Pancreas (tissue), 10 donors: ENCODE data around the gene MGME1. TPM values are rescaled to one million over a fixed set of nuclear protein-coding genes. Genes with fewer than 3 reads are reported as not detected.
"Not testable (repeated sequence)": the region's sequence is repeated elsewhere in the genome, so short reads cannot be mapped to it uniquely, and the experiment has no call there.

ENCODE experiments used
- ATAC-seq, 4 donors: fragments of 200-7000 bp; cut with Tn5 transposase; one replicate each; pipeline versions ENCODE4 v1.8.0 to v1.9.1; 2020; ENCODE audit warnings: mild to moderate bottlenecking in 4 of 4, moderate library complexity in 4 of 4
- DNase-seq, 6 donors: peaks; one replicate each; pipeline ENCODE4 v3.0.0-alpha.2; 2020
- FAIRE-seq: peaks from 2 replicates; lab custom pipeline; 2012; peaks lifted over from hg19 to GRCh38; lab: Jason Lieb, UNC
- H3K27ac ChIP-seq, 4 donors: fragments of 200-600 bp; sonication (generic); 1 replicate in 3 of 4; 2 replicates in 1 of 4; pipeline versions ENCODE4 v1.5.0 to v1.8.0; 2020
- H3K27me3 ChIP-seq, 4 donors: fragments of 200-600 bp; one replicate each; pipeline ENCODE4 v1.8.0; 2021
- H3K36me3 ChIP-seq, 3 donors: fragments of 200-600 bp; sonication (generic) in 1 of 3; one replicate each; pipeline versions ENCODE4 v1.5.0 to v1.8.0; 2020 to 2021
- H3K4me1 ChIP-seq, 3 donors: fragments of 200-600 bp; one replicate each; pipeline ENCODE4 v1.8.0; 2021
- H3K4me3 ChIP-seq, 4 donors: fragments of 200-600 bp; sonication (generic) in 2 of 4; one replicate each; pipeline versions ENCODE4 v1.5.0 to v1.8.0; 2020 to 2021
- H3K9me3 ChIP-seq, 4 donors: fragments of 200-600 bp; one replicate each; pipeline ENCODE4 v1.8.0; 2021
- CTCF ChIP-seq, 4 donors: fragments of 200-600 bp; sonication (generic) in 3 of 4; IDR thresholded peaks; one replicate each; pipeline versions ENCODE4 v1.5.0 to v1.8.0; 2021; ENCODE audit warnings: antibody characterized with exemption in 4 of 4
- WGBS, 2 donors: extraction: QIAGEN DNeasy Blood & Tissue Kit; methylation state at CpG; one replicate each; pipeline ENCODE4 v1.1.7; 2013; 5-methylcytosine and 5-hydroxymethylcytosine counted together
- intact Hi-C, 3 donors: fragments of 100-400 bp; cut with DNase I; formaldehyde crosslinking; loops; one replicate each; pipeline versions ENCODE4 v1.11.1 to v1.14.2; 2022
- polyA plus RNA-seq, 2 donors: library from polyadenylated mRNA; stranded (reverse); fragments of 200-250 nt; gene quantifications; one replicate each; pipeline ENCODE4 v1.2.3, GENCODE V29; 2013
- total RNA-seq, 6 donors: library from RNA; stranded (reverse); fragmentation: NEBNext Ultra II Directional in 4 of 6; extraction: Animal tissue kit (Norgen Biotek cat#: 25700) in 4 of 6; gene quantifications; one replicate each; pipeline versions ENCODE4 v1.2.1 to v1.2.4, GENCODE V29; 2021 to 2023
- donor health status: healthy with polysubstance abuse.
- donor health status: DM: no; HTN: no; CAD: no; lungs with moderate emphysema.
- donor health status: DM: no; HTN: no; CAD: no.
- donor health status: control.
- donor health status: control.
- donor health status: Bipolar disorder and iron deficiency.
- donor health status: DM: yes; HTN: yes; CAD: no.
- donor health status: DM: no; HTN: no; CAD: no.
- donor health status: DM: no; HTN: no; CAD: no.
- donor health status: DM: yes; HTN: yes; CAD: no.

Gene MGME1
- total and polyA plus RNA-seq, 8 donors, result 4.0 to 7.6 (median 6.4) TPM

DNA sequence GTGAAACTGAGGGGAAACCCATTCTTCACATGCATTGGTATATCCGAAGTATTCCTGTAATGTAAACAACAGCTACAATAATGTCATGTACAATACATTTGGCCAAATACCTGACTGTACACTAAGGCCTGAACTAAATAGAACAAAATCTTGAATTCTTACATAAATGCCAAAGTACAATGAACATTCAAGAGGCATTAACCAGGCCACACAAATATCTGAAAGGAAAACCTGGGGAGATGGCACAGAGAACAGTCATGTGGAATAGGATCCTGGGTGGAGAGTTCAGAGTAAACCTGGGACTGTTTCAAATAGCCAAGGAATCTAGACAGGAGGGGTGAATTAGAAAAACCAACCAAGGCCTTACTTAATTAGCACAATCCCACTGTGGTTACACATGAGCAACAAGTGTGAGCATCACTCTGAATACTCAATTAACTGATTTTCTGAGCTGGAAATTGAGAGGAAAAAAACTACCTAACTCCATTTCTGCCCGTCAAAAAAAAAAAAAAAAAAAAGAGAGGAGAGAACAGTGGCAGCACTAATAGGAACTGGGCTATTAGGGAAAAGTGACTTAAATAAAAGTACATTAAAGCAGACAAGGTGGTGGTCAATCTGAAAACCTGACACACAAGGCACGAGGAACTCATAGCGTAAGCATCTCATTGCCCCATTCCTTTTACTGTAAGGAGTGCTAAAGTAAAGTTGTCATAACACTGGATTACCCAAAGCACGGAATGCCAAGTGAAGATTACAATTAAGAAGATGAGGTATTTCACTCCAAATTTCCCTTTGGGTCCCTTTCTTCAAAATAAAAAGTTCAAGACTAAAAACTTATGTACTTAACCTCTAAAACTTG, 11.1 kb upstream of the MGME1 start:
- Histone ChIP-seq H3K4me1 (peaks cover 24 to 39% (median 36%) of the 10 kb centered on the region in 3 donors), H3K27me3 (no peaks in the 10 kb centered on the region), H3K4me3 (no peak overlapping the region), H3K9me3 (no peaks in the 10 kb centered on the region), H3K36me3 (peaks cover 5 to 21% (median 10%) of the 10 kb centered on the region in 3 donors), H3K27ac (peak overlapping the region in 3 of 4 donors; percentile 41 to 56 (median 51))
- WGBS, 2 donors, result 60 to 72% methylated on average over 5 of the region's 5 CpGs
- no peak for DNase-seq
- TF ChIP-seq CTCF (IDR thresholded peaks at IDR 0.05), result no peak
- FAIRE-seq, result no peak
- no peak for ATAC-seq
- intact Hi-C loops, result no loop called here

DNA sequence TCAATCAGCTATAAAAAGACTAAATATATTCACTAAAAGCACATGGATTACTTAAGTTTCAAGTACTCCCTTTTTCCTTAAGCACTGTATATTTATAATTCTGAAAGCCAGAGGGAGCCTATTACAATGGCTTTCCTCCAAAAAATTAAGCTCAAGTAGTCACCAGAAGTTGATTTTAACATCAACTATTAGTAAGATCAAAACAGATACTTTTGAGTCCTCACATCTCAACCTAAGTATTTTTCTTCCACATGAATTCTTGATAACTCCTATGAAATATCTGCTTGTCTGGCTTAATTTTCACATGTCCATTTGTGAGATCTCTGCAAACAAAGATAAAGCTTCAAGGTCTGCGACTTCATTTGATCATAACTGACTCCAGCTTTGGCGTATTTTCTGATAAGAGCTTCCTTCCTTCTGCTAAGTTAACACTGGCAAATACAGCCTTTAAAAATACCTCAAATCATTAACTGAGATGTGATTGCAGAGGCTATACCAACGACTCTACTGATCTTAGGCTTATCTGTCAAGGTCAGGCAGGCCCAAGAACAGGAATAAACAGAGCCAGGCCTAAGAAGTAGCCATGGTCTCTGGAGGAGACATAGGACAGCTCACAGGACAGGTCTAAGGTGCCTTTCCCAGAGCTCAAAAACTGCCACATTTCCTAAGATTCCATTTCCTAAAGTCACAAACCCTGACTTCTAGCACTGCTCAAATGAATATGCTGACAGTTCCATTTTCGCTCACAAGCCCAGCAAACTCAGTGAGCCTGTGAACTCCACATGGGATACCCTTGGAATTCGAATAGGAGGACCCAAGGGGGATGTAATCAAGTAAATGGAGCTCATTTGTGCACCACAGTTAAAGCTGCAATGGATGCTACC, 10.2 kb upstream of the MGME1 start:
- DNase-seq, result no peak
- H3K27ac ChIP-seq, result peak overlapping the region; percentile 22 to 56 (median 46)

DNA sequence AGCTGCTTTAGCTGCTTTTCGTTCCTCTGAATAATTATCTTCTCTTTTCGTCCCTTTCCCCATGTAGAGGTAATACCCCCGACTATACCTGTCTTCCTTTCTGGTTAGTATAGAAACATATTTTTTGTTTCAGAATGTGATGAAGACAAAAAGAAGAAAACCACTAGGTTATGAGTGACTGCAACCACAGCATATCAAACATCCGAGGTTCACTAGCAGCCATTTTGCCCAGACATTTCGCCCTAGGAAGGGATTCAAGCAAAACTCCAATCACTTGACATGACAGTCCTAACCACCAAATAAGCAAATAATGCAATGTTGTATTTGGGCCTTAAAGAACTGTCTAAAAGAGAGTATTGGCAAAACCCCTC, 9.6 kb upstream of the MGME1 start:
- no peak for TF ChIP-seq CTCF (IDR thresholded peaks at IDR 0.05)
- no peak for FAIRE-seq
- no peaks in the 10 kb centered on the region for H3K9me3 ChIP-seq
- H3K36me3 ChIP-seq, result peaks cover 0 to 12% (median under 1%) of the 10 kb centered on the region in 3 donors
- H3K27me3 ChIP-seq, result no peaks in the 10 kb centered on the region
- no peak overlapping the region for H3K4me3 ChIP-seq
- WGBS, 2 donors, result 71 to 76% methylated on average over 5 of the region's 5 CpGs
- ATAC-seq, result no peak
- no peak for DNase-seq
- H3K27ac ChIP-seq, result peak overlapping the region in 3 of 4 donors; percentile 22 to 56 (median 51)
- intact Hi-C loops, result no loop called here
- peaks cover 24 to 39% (median 36%) of the 10 kb centered on the region in 3 donors for H3K4me1 ChIP-seq

More for the DNA sequence above, 10.2 kb upstream of the MGME1 start:
- no peaks in the 10 kb centered on the region for H3K9me3 ChIP-seq
- intact Hi-C loops, result no loop called here
- no peak for TF ChIP-seq CTCF (IDR thresholded peaks at IDR 0.05)
- peaks cover 2 to 17% (median 7%) of the 10 kb centered on the region in 3 donors for H3K36me3 ChIP-seq
- peaks cover 24 to 39% (median 36%) of the 10 kb centered on the region in 3 donors for H3K4me1 ChIP-seq
- no peaks in the 10 kb centered on the region for H3K27me3 ChIP-seq
- FAIRE-seq (no peak), ATAC-seq (peak; percentile 43 to 76 (median 65))
- no peak overlapping the region for H3K4me3 ChIP-seq
- 14 to 18% methylated on average over 5 of the region's 5 CpGs for WGBS, 2 donors

GRCh38 chr20:17960400-17960885, 8.4 kb upstream of the MGME1 start:
- H3K9me3 ChIP-seq, ATAC-seq, FAIRE-seq, intact Hi-C loops, H3K27me3 ChIP-seq, H3K4me3 ChIP-seq, DNase-seq, H3K36me3 ChIP-seq: not testable (repeated sequence)
- H3K4me1 ChIP-seq, result peaks cover 24 to 42% (median 39%) of the 10 kb centered on the region in 3 donors
- 95 to 97% methylated on average over 16 of the region's 16 CpGs for WGBS, 2 donors
- peak overlapping the region in 1 of 4 donors; percentile 12 for H3K27ac ChIP-seq
